ENCODE data around the gene NPAS3. TPM values are rescaled to one million over a fixed set of nuclear protein-coding genes. Genes with fewer than 3 reads are reported as not detected.

Gene NPAS3
- total and polyA plus RNA-seq, 2 donors (not counting 3 experiments of a cell fraction or from before 2014, with no cell fraction given): 0.10 to 0.13 TPM

DNA sequence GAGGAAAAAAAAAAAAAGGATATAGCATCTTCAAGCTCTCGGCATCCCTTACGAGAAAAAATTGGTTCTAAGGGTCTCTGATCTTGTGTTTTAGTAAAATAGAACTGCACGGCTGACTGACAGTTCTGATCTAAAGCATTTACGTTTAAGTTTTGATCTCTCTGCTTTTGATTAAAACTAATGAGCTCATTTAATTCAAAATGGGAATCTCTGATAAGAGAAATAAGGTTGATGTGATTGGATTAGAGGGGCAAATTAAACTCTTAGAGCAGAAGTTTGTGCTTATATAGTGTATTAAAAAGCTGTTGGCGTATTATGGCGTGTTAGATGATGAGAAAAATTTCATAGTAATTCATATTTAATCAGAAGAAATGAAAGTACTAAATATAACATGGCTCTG, 794.6 kb downstream of the NPAS3 start:
- Histone ChIP-seq H3K27me3 (ENCODE audit: control insufficient read depth in 2 of 2, insufficient read depth in 2 of 2, low read length in 2 of 2) (no peaks in the 10 kb centered on the region), H3K4me3 (replicated peaks in 1 of 3; ENCODE audit: insufficient read depth in 1 of 3, low read depth in 1 of 3, low read length in 3 of 3) (no peak overlapping the region), H3K27ac (ENCODE audit: insufficient read depth, low read depth, low read length) (no peak overlapping the region), H3K9ac (replicated peaks; ENCODE audit: extremely low read depth, insufficient read depth, low read length) (no peak overlapping the region), H3K9me3 (replicated peaks; ENCODE audit: control insufficient read depth, insufficient read depth, low read length) (no peaks in the 10 kb centered on the region), H3K9me1 (replicated peaks; ENCODE audit: control insufficient read depth, extremely low read depth, insufficient read depth, low read length) (no peaks in the 10 kb centered on the region), H3K4me2 (ENCODE audit: insufficient read depth, low read length) (no peak overlapping the region), H3K79me2 (ENCODE audit: control insufficient read depth, insufficient read depth, low read length) (no peaks in the 10 kb centered on the region), H4K20me1 (replicated peaks; ENCODE audit: control insufficient read depth, extremely low read depth, insufficient read depth, low read length) (no peaks in the 10 kb centered on the region), H3K36me3 (ENCODE audit: control insufficient read depth in 2 of 2, extremely low read depth in 1 of 2, insufficient read depth in 2 of 2, low read length in 2 of 2) (no peaks in the 10 kb centered on the region), H2AFZ (ENCODE audit: low read depth, low read length) (no peak overlapping the region), H3K4me1 (ENCODE audit: control insufficient read depth, extremely low read depth, insufficient read depth, low read length) (peaks cover 6% of the 10 kb centered on the region)
- DNase-seq (ENCODE audit: low read depth, low spot score) (no peak), FAIRE-seq (no peak)
- BruUV-seq (replicated peaks): no TSS peak
- TF ChIP-seq POLR2A (IDR thresholded peaks at IDR 0.05; ENCODE audit: low read depth, low read length) (no peak), GATA2 (IDR thresholded peaks at IDR 0.05; ENCODE audit: insufficient read depth, insufficient read length, low read depth, low read length) (no peak), EZH2 (IDR thresholded peaks at IDR 0.05; ENCODE audit: borderline replicate concordance, low read depth, low read length, severe bottlenecking) (no peak), MYC (IDR thresholded peaks at IDR 0.05; ENCODE audit: low read depth, low read length) (no peak), POLR2AphosphoS5 (IDR thresholded peaks at IDR 0.05; ENCODE audit: insufficient read depth, low read depth, low read length) (no peak), FOS (IDR thresholded peaks at IDR 0.05; ENCODE audit: borderline replicate concordance, insufficient read depth, low read length) (no peak), JUN (IDR thresholded peaks at IDR 0.05; ENCODE audit: borderline replicate concordance, insufficient read depth, insufficient read length, low read depth) (no peak)
- TF ChIP-seq, protein P1, sequence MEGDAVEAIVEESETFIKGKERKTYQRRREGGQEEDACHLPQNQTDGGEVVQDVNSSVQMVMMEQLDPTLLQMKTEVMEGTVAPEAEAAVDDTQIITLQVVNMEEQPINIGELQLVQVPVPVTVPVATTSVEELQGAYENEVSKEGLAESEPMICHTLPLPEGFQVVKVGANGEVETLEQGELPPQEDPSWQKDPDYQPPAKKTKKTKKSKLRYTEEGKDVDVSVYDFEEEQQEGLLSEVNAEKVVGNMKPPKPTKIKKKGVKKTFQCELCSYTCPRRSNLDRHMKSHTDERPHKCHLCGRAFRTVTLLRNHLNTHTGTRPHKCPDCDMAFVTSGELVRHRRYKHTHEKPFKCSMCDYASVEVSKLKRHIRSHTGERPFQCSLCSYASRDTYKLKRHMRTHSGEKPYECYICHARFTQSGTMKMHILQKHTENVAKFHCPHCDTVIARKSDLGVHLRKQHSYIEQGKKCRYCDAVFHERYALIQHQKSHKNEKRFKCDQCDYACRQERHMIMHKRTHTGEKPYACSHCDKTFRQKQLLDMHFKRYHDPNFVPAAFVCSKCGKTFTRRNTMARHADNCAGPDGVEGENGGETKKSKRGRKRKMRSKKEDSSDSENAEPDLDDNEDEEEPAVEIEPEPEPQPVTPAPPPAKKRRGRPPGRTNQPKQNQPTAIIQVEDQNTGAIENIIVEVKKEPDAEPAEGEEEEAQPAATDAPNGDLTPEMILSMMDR (IDR thresholded peaks at IDR 0.05; ENCODE audit: extremely low read depth in 1 of 2, insufficient read depth in 1 of 2, low read depth in 1 of 2, low read length in 2 of 2): no peak
- TF ChIP-seq, protein P2, sequence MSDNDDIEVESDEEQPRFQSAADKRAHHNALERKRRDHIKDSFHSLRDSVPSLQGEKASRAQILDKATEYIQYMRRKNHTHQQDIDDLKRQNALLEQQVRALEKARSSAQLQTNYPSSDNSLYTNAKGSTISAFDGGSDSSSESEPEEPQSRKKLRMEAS (IDR thresholded peaks at IDR 0.05; ENCODE audit: insufficient read depth, insufficient read length): no peak
- ChIA-PET CTCF (interaction anchor here (0.6 to 2.6 kb wide), 4 partner anchors 10 to 718 kb away, joined by 3 to 8 read pairs (median 6); no protein-coding TSS in a partner anchor), POLR2A (interaction anchor here (0.6 kb wide), 1 partner anchor 622 kb away, joined by 3 read pairs; no protein-coding TSS in a partner anchor)
- intact Hi-C loops (cut with micrococcal nuclease) (no loop called here), dilution Hi-C loops (cut with MboI; ENCODE audit: extremely low pct_ligation_motif_present, low sequenced_read_pairs) (no loop called here)

All from endothelial cell of umbilical vein (primary cell).